Measurements from ENCODE around the gene UBE2J2. TPM values are rescaled to one million over a fixed set of nuclear protein-coding genes. Genes with fewer than 3 reads are reported as not detected.

UBE2J2 gene
- total and polyA plus RNA-seq, 4 experiments from 2014 or later: 79.4 to 96.7 (median 87.8) TPM

GRCh38 chr1:1212780-1213344, 60.8 kb downstream of the UBE2J2 start:
- intact Hi-C loops (cut with micrococcal nuclease): no loop called here
- peak overlapping the region in 6 of 7 donors; percentile 25 to 98 (median 57) for H3K27ac Mint-ChIP-seq
- peak overlapping the region; percentile 43 to 83 (median 74) for H3K4me3 Mint-ChIP-seq
- peaks cover 0 to 10% of the 10 kb centered on the region in 2 donors for H3K36me3 Mint-ChIP-seq
- H3K9me3 Mint-ChIP-seq: no peaks in the 10 kb centered on the region
- peak overlapping the region; percentile 55 to 78 for H3K4me3 ChIP-seq (ENCODE audit: low read length in 2 of 2)
- H3K4me1 Mint-ChIP-seq: peaks cover 17 to 64% (median 40%) of the 10 kb centered on the region in 4 donors
- peaks cover 80% of the 10 kb centered on the region for H3K4me1 ChIP-seq (ENCODE audit: insufficient read depth, low read length)
- H3K9me3 ChIP-seq (ENCODE audit: control insufficient read depth in 1 of 2, low read length in 2 of 2): no peaks in the 10 kb centered on the region
- H3K27me3 Mint-ChIP-seq: no peaks in the 10 kb centered on the region
- H3K27ac ChIP-seq (ENCODE audit: low read depth, low read length): peak overlapping the region; percentile 86
- CTCF ChIA-PET (ENCODE audit: partially characterized antibody): interaction anchor here (0.6 kb wide), 1 partner anchor 53 kb away, joined by 3 read pairs; no protein-coding TSS in a partner anchor
- POLR2A ChIA-PET (ENCODE audit: partially characterized antibody): interaction anchor here (0.8 to 2.2 kb wide), 5 partner anchors 14 to 199 kb away, joined by 3 to 11 read pairs (median 6); partner anchors contain the start of genes B3GALT6 and SDF4
- no peaks in the 10 kb centered on the region for H3K27me3 ChIP-seq (ENCODE audit: insufficient read depth, low read length)
- peak; percentile 46 to 71 (median 57) for DNase-seq
- H3K36me3 ChIP-seq (ENCODE audit: insufficient read depth, low read length): peaks cover 2% of the 10 kb centered on the region

GRCh38 chr1:1211541-1212441, 61.9 kb downstream of the UBE2J2 start:
- Mint-ChIP-seq H3K9me3 (no peaks in the 10 kb centered on the region), H3K27me3 (no peaks in the 10 kb centered on the region), H3K4me1 (peaks cover 18 to 61% (median 36%) of the 10 kb centered on the region in 4 donors), H3K4me3 (peak overlapping the region; percentile 47 to 79 (median 66)), H3K36me3 (peaks cover 0 to 6% of the 10 kb centered on the region in 2 donors), H3K27ac (peak overlapping the region in 5 of 7 donors; percentile 52 to 86 (median 60))
- ChIA-PET CTCF (ENCODE audit: partially characterized antibody) (interaction anchor here (0.6 kb wide), 1 partner anchor 52 kb away, joined by 3 read pairs; no protein-coding TSS in a partner anchor), POLR2A (ENCODE audit: partially characterized antibody) (interaction anchor here (0.8 to 2.2 kb wide), 4 partner anchors 13 to 198 kb away, joined by 3 to 11 read pairs (median 8); partner anchors contain the start of genes B3GALT6 and SDF4)
- Histone ChIP-seq H3K4me3 (ENCODE audit: low read length in 2 of 2) (no peak overlapping the region), H3K36me3 (ENCODE audit: insufficient read depth, low read length) (no peaks in the 10 kb centered on the region), H3K4me1 (ENCODE audit: insufficient read depth, low read length) (peaks cover 80% of the 10 kb centered on the region), H3K27ac (ENCODE audit: low read depth, low read length) (peak overlapping the region; percentile 41), H3K9me3 (ENCODE audit: control insufficient read depth in 1 of 2, low read length in 2 of 2) (no peaks in the 10 kb centered on the region), H3K27me3 (ENCODE audit: insufficient read depth, low read length) (no peaks in the 10 kb centered on the region)
- DNase-seq: peak in 1 of 5 donors; percentile 33
- intact Hi-C loops (cut with micrococcal nuclease): no loop called here

GRCh38 chr1:1210726-1211540, 62.7 kb downstream of the UBE2J2 start:
- Mint-ChIP-seq H3K27me3 (no peaks in the 10 kb centered on the region), H3K36me3 (peaks cover 0 to 1% of the 10 kb centered on the region in 2 donors), H3K27ac (peak overlapping the region; percentile 62 to 93 (median 75)), H3K4me3 (peak overlapping the region; percentile 7 to 71 (median 40)), H3K4me1 (peaks cover 13 to 56% (median 34%) of the 10 kb centered on the region in 4 donors), H3K9me3 (no peaks in the 10 kb centered on the region)
- DNase-seq: peak in 1 of 5 donors; percentile 40
- Histone ChIP-seq H3K4me3 (ENCODE audit: low read length in 2 of 2) (no peak overlapping the region), H3K36me3 (ENCODE audit: insufficient read depth, low read length) (no peaks in the 10 kb centered on the region), H3K27me3 (ENCODE audit: insufficient read depth, low read length) (no peaks in the 10 kb centered on the region), H3K9me3 (ENCODE audit: control insufficient read depth in 1 of 2, low read length in 2 of 2) (no peaks in the 10 kb centered on the region), H3K4me1 (ENCODE audit: insufficient read depth, low read length) (peaks cover 80% of the 10 kb centered on the region), H3K27ac (ENCODE audit: low read depth, low read length) (peak overlapping the region; percentile 41)
- intact Hi-C loops (cut with micrococcal nuclease): no loop called here
- ChIA-PET CTCF (ENCODE audit: partially characterized antibody) (no interaction called here), POLR2A (ENCODE audit: partially characterized antibody) (no interaction called here)

GRCh38 chr1:1208713-1209433, 64.8 kb downstream of the UBE2J2 start:
- intact Hi-C loops (cut with micrococcal nuclease): loop anchor here (5.0 kb wide), 1 partner anchor 52 kb away; no protein-coding TSS in a partner anchor
- Histone ChIP-seq H3K4me3 (ENCODE audit: low read length in 2 of 2) (peak overlapping the region in 1 of 2 donors; percentile 52), H3K9me3 (ENCODE audit: control insufficient read depth in 1 of 2, low read length in 2 of 2) (no peaks in the 10 kb centered on the region), H3K27ac (ENCODE audit: low read depth, low read length) (peak overlapping the region; percentile 84), H3K27me3 (ENCODE audit: insufficient read depth, low read length) (no peaks in the 10 kb centered on the region), H3K36me3 (ENCODE audit: insufficient read depth, low read length) (no peaks in the 10 kb centered on the region), H3K4me1 (ENCODE audit: insufficient read depth, low read length) (peaks cover 66% of the 10 kb centered on the region)
- peak in 4 of 5 donors; percentile 49 to 73 (median 55) for DNase-seq
- POLR2A ChIA-PET (ENCODE audit: partially characterized antibody): interaction anchor here (1.2 to 5.0 kb wide), 7 partner anchors 8 to 166 kb away, joined by 3 to 38 read pairs (median 5); partner anchors contain the start of genes AURKAIP1, B3GALT6 and SDF4
- Mint-ChIP-seq H3K36me3 (peaks cover 0 to 1% of the 10 kb centered on the region in 2 donors), H3K4me3 (peak overlapping the region; percentile 76 to 94 (median 85)), H3K4me1 (peaks cover 9 to 37% (median 21%) of the 10 kb centered on the region in 4 donors), H3K9me3 (no peaks in the 10 kb centered on the region), H3K27me3 (no peaks in the 10 kb centered on the region), H3K27ac (peak overlapping the region; percentile 92 to 98 (median 96))
- CTCF ChIA-PET (ENCODE audit: partially characterized antibody): interaction anchor here (1.0 kb wide), 1 partner anchor 87 kb away, joined by 4 read pairs; no protein-coding TSS in a partner anchor

- Histone ChIP-seq H3K4me1 (ENCODE audit: insufficient read depth, low read length) (peaks cover 55% of the 10 kb centered on the region), H3K36me3 (ENCODE audit: insufficient read depth, low read length) (no peaks in the 10 kb centered on the region)
- peak overlapping the region in 4 of 7 donors; percentile 93 to 98 (median 97) for H3K27ac Mint-ChIP-seq
Observed at GRCh38 chr1:1207571-1207892, 66.1 kb downstream of the UBE2J2 start.

More at GRCh38 chr1:1207571-1207892, 66.1 kb downstream of the UBE2J2 start:
- ChIA-PET POLR2A (ENCODE audit: partially characterized antibody) (interaction anchor here (0.9 to 5.0 kb wide), 7 partner anchors 9 to 168 kb away, joined by 3 to 38 read pairs (median 5); partner anchors contain the start of genes AURKAIP1, B3GALT6 and SDF4), CTCF (ENCODE audit: partially characterized antibody) (no interaction called here)
- no peak for DNase-seq
- H3K4me3 ChIP-seq (ENCODE audit: low read length in 2 of 2): no peak overlapping the region
- Mint-ChIP-seq H3K36me3 (peaks cover 0 to 1% of the 10 kb centered on the region in 2 donors), H3K4me3 (peak overlapping the region in 6 of 8 donors; percentile 9 to 94 (median 83)), H3K4me1 (peaks cover 9 to 37% (median 21%) of the 10 kb centered on the region in 4 donors), H3K27me3 (no peaks in the 10 kb centered on the region), H3K9me3 (no peaks in the 10 kb centered on the region)
- H3K27ac ChIP-seq (ENCODE audit: low read depth, low read length): peak overlapping the region; percentile 84
- intact Hi-C loops (cut with micrococcal nuclease): loop anchor here (5.0 kb wide), 1 partner anchor 50 kb away; no protein-coding TSS in a partner anchor
- H3K27me3 ChIP-seq (ENCODE audit: insufficient read depth, low read length): no peaks in the 10 kb centered on the region
- H3K9me3 ChIP-seq (ENCODE audit: control insufficient read depth in 1 of 2, low read length in 2 of 2): no peaks in the 10 kb centered on the region

All from CD4-positive, alpha-beta memory T cell (primary cell).